Measurements from ENCODE around the gene SLX4IP.

DNA sequence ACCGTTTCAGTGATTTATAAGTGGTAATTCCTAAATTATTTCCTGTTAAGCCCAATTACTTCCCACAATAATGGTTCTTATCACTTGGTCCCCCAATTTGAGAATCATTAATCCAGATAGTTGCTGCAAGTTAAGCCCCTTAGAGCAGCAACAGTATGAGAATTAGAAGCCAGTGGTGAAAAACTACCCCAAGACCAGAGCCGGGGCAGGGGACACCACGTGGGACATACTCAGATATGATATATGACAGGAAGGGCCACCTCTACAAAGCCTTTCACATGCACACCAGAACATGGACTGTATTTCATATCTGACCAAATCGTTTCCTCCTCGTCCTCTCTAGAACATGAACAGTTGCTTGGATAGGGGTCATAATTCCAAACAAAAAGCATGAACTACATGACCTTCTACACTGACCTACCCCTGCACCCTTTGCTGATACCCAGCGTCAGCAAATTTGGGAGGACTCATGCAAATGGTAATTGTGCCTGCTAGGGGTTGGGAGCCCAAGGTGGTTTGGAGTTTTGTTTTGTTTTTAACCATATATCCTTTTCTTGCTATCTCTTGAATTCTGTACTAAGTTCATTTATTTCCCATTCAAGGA lies 234.8 kb downstream of the SLX4IP start:
- TF ChIP-seq, protein P1, sequence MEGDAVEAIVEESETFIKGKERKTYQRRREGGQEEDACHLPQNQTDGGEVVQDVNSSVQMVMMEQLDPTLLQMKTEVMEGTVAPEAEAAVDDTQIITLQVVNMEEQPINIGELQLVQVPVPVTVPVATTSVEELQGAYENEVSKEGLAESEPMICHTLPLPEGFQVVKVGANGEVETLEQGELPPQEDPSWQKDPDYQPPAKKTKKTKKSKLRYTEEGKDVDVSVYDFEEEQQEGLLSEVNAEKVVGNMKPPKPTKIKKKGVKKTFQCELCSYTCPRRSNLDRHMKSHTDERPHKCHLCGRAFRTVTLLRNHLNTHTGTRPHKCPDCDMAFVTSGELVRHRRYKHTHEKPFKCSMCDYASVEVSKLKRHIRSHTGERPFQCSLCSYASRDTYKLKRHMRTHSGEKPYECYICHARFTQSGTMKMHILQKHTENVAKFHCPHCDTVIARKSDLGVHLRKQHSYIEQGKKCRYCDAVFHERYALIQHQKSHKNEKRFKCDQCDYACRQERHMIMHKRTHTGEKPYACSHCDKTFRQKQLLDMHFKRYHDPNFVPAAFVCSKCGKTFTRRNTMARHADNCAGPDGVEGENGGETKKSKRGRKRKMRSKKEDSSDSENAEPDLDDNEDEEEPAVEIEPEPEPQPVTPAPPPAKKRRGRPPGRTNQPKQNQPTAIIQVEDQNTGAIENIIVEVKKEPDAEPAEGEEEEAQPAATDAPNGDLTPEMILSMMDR (IDR thresholded peaks at IDR 0.05): no peak
- no peak for TF ChIP-seq POLR2AphosphoS5 (IDR thresholded peaks at IDR 0.05)
- no peak for TF ChIP-seq POLR2A (IDR thresholded peaks at IDR 0.05)
